Pancreas (tissue), 10 donors: ENCODE data around the gene TOX3. TPM values are rescaled to one million over a fixed set of nuclear protein-coding genes. Genes with fewer than 3 reads are reported as not detected.

Source experiments
- ATAC-seq, 4 donors: fragments of 200-7000 bp; cut with Tn5 transposase; one replicate each; pipeline versions ENCODE4 v1.8.0 to v1.9.1; 2020; ENCODE audit warnings: mild to moderate bottlenecking in 4 of 4, moderate library complexity in 4 of 4
- DNase-seq, 6 donors: peaks; one replicate each; pipeline ENCODE4 v3.0.0-alpha.2; 2020
- FAIRE-seq: peaks from 2 replicates; lab custom pipeline; 2012; peaks lifted over from hg19 to GRCh38; lab: Jason Lieb, UNC
- H3K27ac ChIP-seq, 4 donors: fragments of 200-600 bp; sonication (generic); 1 replicate in 3 of 4; 2 replicates in 1 of 4; pipeline versions ENCODE4 v1.5.0 to v1.8.0; 2020
- H3K27me3 ChIP-seq, 4 donors: fragments of 200-600 bp; one replicate each; pipeline ENCODE4 v1.8.0; 2021
- H3K36me3 ChIP-seq, 3 donors: fragments of 200-600 bp; sonication (generic) in 1 of 3; one replicate each; pipeline versions ENCODE4 v1.5.0 to v1.8.0; 2020 to 2021
- H3K4me1 ChIP-seq, 3 donors: fragments of 200-600 bp; one replicate each; pipeline ENCODE4 v1.8.0; 2021
- H3K4me3 ChIP-seq, 4 donors: fragments of 200-600 bp; sonication (generic) in 2 of 4; one replicate each; pipeline versions ENCODE4 v1.5.0 to v1.8.0; 2020 to 2021
- H3K9me3 ChIP-seq, 4 donors: fragments of 200-600 bp; one replicate each; pipeline ENCODE4 v1.8.0; 2021
- WGBS, 2 donors: extraction: QIAGEN DNeasy Blood & Tissue Kit; methylation state at CpG; one replicate each; pipeline ENCODE4 v1.1.7; 2013; 5-methylcytosine and 5-hydroxymethylcytosine counted together
- intact Hi-C, 3 donors: fragments of 100-400 bp; cut with DNase I; formaldehyde crosslinking; loops; one replicate each; pipeline versions ENCODE4 v1.11.1 to v1.14.2; 2022
- polyA plus RNA-seq, 2 donors: library from polyadenylated mRNA; stranded (reverse); fragments of 200-250 nt; gene quantifications; one replicate each; pipeline ENCODE4 v1.2.3, GENCODE V29; 2013
- total RNA-seq, 6 donors: library from RNA; stranded (reverse); fragmentation: NEBNext Ultra II Directional in 4 of 6; extraction: Animal tissue kit (Norgen Biotek cat#: 25700) in 4 of 6; gene quantifications; one replicate each; pipeline versions ENCODE4 v1.2.1 to v1.2.4, GENCODE V29; 2021 to 2023
- TF ChIP-seq, protein P1 (sequence below), 4 donors: fragments of 200-600 bp; sonication (generic) in 3 of 4; IDR thresholded peaks; one replicate each; pipeline versions ENCODE4 v1.5.0 to v1.8.0; 2021; ENCODE audit warnings: antibody characterized with exemption in 4 of 4
- donor health status: healthy with polysubstance abuse.
- donor health status: DM: no; HTN: no; CAD: no; lungs with moderate emphysema.
- donor health status: DM: no; HTN: no; CAD: no.
- donor health status: control.
- donor health status: control.
- donor health status: Bipolar disorder and iron deficiency.
- donor health status: DM: yes; HTN: yes; CAD: no.
- donor health status: DM: no; HTN: no; CAD: no.
- donor health status: DM: no; HTN: no; CAD: no.
- donor health status: DM: yes; HTN: yes; CAD: no.

TOX3 gene
- total and polyA plus RNA-seq, 8 donors, result 1.1 to 6.1 (median 4.2) TPM

- intact Hi-C loops, result no loop called here
- Histone ChIP-seq H3K27ac (no peak overlapping the region), H3K27me3 (no peaks in the 10 kb centered on the region), H3K36me3 (no peaks in the 10 kb centered on the region), H3K4me1 (no peaks in the 10 kb centered on the region), H3K9me3 (no peaks in the 10 kb centered on the region), H3K4me3 (no peak overlapping the region)
- 91 to 93% methylated on average over 3 of the region's 3 CpGs for WGBS, 2 donors
- no peak for ATAC-seq
- no peak for FAIRE-seq
- TF ChIP-seq, protein P1, sequence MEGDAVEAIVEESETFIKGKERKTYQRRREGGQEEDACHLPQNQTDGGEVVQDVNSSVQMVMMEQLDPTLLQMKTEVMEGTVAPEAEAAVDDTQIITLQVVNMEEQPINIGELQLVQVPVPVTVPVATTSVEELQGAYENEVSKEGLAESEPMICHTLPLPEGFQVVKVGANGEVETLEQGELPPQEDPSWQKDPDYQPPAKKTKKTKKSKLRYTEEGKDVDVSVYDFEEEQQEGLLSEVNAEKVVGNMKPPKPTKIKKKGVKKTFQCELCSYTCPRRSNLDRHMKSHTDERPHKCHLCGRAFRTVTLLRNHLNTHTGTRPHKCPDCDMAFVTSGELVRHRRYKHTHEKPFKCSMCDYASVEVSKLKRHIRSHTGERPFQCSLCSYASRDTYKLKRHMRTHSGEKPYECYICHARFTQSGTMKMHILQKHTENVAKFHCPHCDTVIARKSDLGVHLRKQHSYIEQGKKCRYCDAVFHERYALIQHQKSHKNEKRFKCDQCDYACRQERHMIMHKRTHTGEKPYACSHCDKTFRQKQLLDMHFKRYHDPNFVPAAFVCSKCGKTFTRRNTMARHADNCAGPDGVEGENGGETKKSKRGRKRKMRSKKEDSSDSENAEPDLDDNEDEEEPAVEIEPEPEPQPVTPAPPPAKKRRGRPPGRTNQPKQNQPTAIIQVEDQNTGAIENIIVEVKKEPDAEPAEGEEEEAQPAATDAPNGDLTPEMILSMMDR (IDR thresholded peaks at IDR 0.05), result no peak
- no peak for DNase-seq
Observed at GRCh38 chr16:52535076-52535475, 11.9 kb downstream of the TOX3 start.

- FAIRE-seq (no peak), DNase-seq (no peak), ATAC-seq (no peak)
- H3K27ac ChIP-seq, result no peak overlapping the region
- intact Hi-C loops, result no loop called here
- no peak overlapping the region for H3K4me3 ChIP-seq
- TF ChIP-seq, protein P1 (IDR thresholded peaks at IDR 0.05), result no peak
- H3K27me3 ChIP-seq, result no peaks in the 10 kb centered on the region
- peaks cover 0 to 6% (median 0%) of the 10 kb centered on the region in 3 donors for H3K4me1 ChIP-seq
- 94 to 97% methylated on average over 1 of the region's 1 CpG for WGBS, 2 donors
- H3K36me3 ChIP-seq, result no peaks in the 10 kb centered on the region
- no peaks in the 10 kb centered on the region for H3K9me3 ChIP-seq
Observed at GRCh38 chr16:52533296-52533695, 13.6 kb downstream of the TOX3 start.

DNA sequence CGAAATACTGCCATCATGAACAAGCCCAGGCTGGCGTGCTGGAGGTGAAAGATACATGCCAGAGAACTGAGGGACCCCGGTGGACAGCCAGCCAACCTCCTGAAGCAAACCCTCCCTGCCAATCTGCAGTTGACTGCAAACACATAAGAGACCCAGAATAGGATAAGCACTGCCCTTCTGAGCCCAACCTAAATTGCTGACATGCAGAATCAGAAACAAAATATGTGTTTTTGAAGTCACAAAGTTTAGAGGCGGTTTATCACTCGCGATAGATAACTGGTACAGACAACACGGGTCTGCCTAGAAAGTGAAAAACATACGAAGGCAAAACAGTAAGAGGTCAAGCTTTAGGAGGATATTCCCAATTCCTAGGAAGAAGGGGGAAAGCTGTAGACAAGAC, 14.6 kb downstream of the TOX3 start:
- H3K4me3 ChIP-seq, result no peak overlapping the region
- TF ChIP-seq, protein P1 (IDR thresholded peaks at IDR 0.05), result no peak
- no peaks in the 10 kb centered on the region for H3K36me3 ChIP-seq
- H3K27me3 ChIP-seq, result no peaks in the 10 kb centered on the region
- H3K4me1 ChIP-seq, result peaks cover 0 to 6% (median 0%) of the 10 kb centered on the region in 3 donors
- no peak overlapping the region for H3K27ac ChIP-seq
- intact Hi-C loops, result no loop called here
- ATAC-seq, result no peak
- no peaks in the 10 kb centered on the region for H3K9me3 ChIP-seq
- no peak for FAIRE-seq
- no peak for DNase-seq
- 87 to 88% methylated on average over 8 of the region's 8 CpGs for WGBS, 2 donors

- Histone ChIP-seq H3K27me3 (no peaks in the 10 kb centered on the region), H3K27ac (no peak overlapping the region), H3K4me1 (peaks cover 0 to 6% (median 0%) of the 10 kb centered on the region in 3 donors), H3K4me3 (no peak overlapping the region), H3K36me3 (no peaks in the 10 kb centered on the region), H3K9me3 (no peaks in the 10 kb centered on the region)
- 16 to 30% methylated on average over 1 of the region's 1 CpG for WGBS, 2 donors
- no peak for DNase-seq
- intact Hi-C loops, result no loop called here
- ATAC-seq, result peak in 1 of 4 donors; percentile 24
- FAIRE-seq, result no peak
- TF ChIP-seq, protein P1 (IDR thresholded peaks at IDR 0.05), result no peak
Observed at GRCh38 chr16:52529226-52529625, 17.7 kb downstream of the TOX3 start.

GRCh38 chr16:52528393-52529065, 18.4 kb downstream of the TOX3 start:
- H3K27ac ChIP-seq, result no peak overlapping the region
- 80 to 86% methylated on average over 5 of the region's 5 CpGs for WGBS, 2 donors
- DNase-seq, result no peak
- H3K4me3 ChIP-seq, result no peak overlapping the region
- H3K27me3 ChIP-seq, result no peaks in the 10 kb centered on the region
- peak in 3 of 4 donors; percentile 33 to 73 (median 35) for ATAC-seq
- no peaks in the 10 kb centered on the region for H3K9me3 ChIP-seq
- TF ChIP-seq, protein P1 (IDR thresholded peaks at IDR 0.05), result no peak
- FAIRE-seq, result no peak
- peaks cover 0 to 6% (median 0%) of the 10 kb centered on the region in 3 donors for H3K4me1 ChIP-seq
- intact Hi-C loops, result no loop called here
- H3K36me3 ChIP-seq, result no peaks in the 10 kb centered on the region
